HepG2 (cell line): ENCODE data around the gene CD69. TPM values are rescaled to one million over a fixed set of nuclear protein-coding genes. Genes with fewer than 3 reads are reported as not detected.
"Not testable (repeated sequence)": the region's sequence is repeated elsewhere in the genome, so short reads cannot be mapped to it uniquely, and the experiment has no call there.

Source experiments
- ATAC-seq: fragments of 200-7000 bp; cut with Tn5 transposase; 3 replicates; pipeline ENCODE4 v1.9.1; 2020; ENCODE audit warnings: mild to moderate bottlenecking, moderate library complexity
- BruUV-seq: library from RNA; stranded (reverse); fragments of 400-500 nt; replicated peaks from 2 replicates; lab custom pipeline; 2021; lab: Mats Ljungman, UMichigan
- CTCF ChIA-PET: fragments of 300-600 bp; formaldehyde crosslinking; extraction: SDS; loops from one replicate; lab custom pipeline; 2021; ENCODE audit warnings: low total read pairs, inconsistent platforms, low intra/inter-chr PET ratio; lab: Yijun Ruan, JAX
- POLR2A ChIA-PET: fragments of 350-600 bp; sonication (Branson Sonifier 250); formaldehyde crosslinking; loops from one replicate; lab custom pipeline; 2020; ENCODE audit warnings: antibody characterized with exemption, inconsistent platforms; lab: Yijun Ruan, JAX
- DNase-seq: peaks from one replicate; pipeline ENCODE4 v3.0.0-alpha.2; 2015; ENCODE audit warnings: low spot score
- FAIRE-seq: peaks from 3 replicates; lab custom pipeline; 2011; peaks lifted over from hg19 to GRCh38; lab: Jason Lieb, UNC
- H2AFZ ChIP-seq: one replicate; pipeline ENCODE4 v1.6.1; 2011; ENCODE audit warnings: low read length, inconsistent platforms
- H3K27ac ChIP-seq: fragments of 300-600 bp; 3 replicates; pipeline ENCODE4 v1.8.0; 2011; ENCODE audit warnings: mixed run types, mild to moderate bottlenecking, mixed read lengths, low read length, inconsistent platforms; ENCODE audit not compliant: insufficient read depth; ENCODE audit errors: extremely low read length
- H3K27me3 ChIP-seq, 2 experiments: fragments of 200-600 bp in 1 of 2; 2 replicates in 1 of 2; 3 replicates in 1 of 2; pipeline versions ENCODE4 v1.6.0 to v1.8.0; 2011; ENCODE audit warnings: low read length in 2 of 2, mild to moderate bottlenecking in 2 of 2, moderate library complexity in 2 of 2, inconsistent platforms in 1 of 2; ENCODE audit not compliant: insufficient read depth in 2 of 2, control insufficient read depth in 1 of 2
- H3K36me3 ChIP-seq, 2 experiments: fragments of 200-600 bp in 1 of 2; replicated peaks in 1 of 2; 2 replicates in 1 of 2; 3 replicates in 1 of 2; pipeline versions ENCODE4 v1.5.1 to v1.8.0; 2011; ENCODE audit warnings: low read length in 2 of 2, inconsistent platforms in 1 of 2; ENCODE audit not compliant: insufficient read depth in 2 of 2, control insufficient read depth in 1 of 2
- H3K4me1 ChIP-seq: 2 replicates; pipeline ENCODE4 v1.5.1; 2012; ENCODE audit warnings: low read length, inconsistent platforms; ENCODE audit not compliant: insufficient read depth
- H3K4me2 ChIP-seq: 2 replicates; pipeline ENCODE4 v1.6.0; 2011; ENCODE audit warnings: low read depth, low read length, inconsistent platforms
- H3K4me3 ChIP-seq, 3 experiments: fragments of 200-600 bp in 1 of 3; sonication (generic), shearing (Covaris generic) in 1 of 3; replicated peaks in 1 of 3; 2 replicates each; pipeline ENCODE4 v1.5.1; 2011 to 2016; ENCODE audit warnings: low read length in 3 of 3, inconsistent platforms in 2 of 3, low read depth in 2 of 3, mild to moderate bottlenecking in 2 of 3, control low read depth in 1 of 3, mixed read lengths in 1 of 3; ENCODE audit not compliant: insufficient read depth in 1 of 3
- H3K79me2 ChIP-seq: one replicate; pipeline ENCODE4 v1.6.1; 2011; ENCODE audit warnings: low read length, inconsistent platforms; ENCODE audit not compliant: insufficient read depth
- H3K9ac ChIP-seq: 2 replicates; pipeline ENCODE4 v1.6.0; 2011; ENCODE audit warnings: mild to moderate bottlenecking, low read depth, low read length, inconsistent platforms; ENCODE audit not compliant: insufficient read depth
- H3K9me3 ChIP-seq: 2 replicates; pipeline ENCODE4 v1.5.1; 2012; ENCODE audit warnings: mild to moderate bottlenecking, low read length
- H4K20me1 ChIP-seq: 2 replicates; pipeline ENCODE4 v1.6.0; 2011; ENCODE audit warnings: inconsistent platforms, mild to moderate bottlenecking, low read length, moderate library complexity; ENCODE audit not compliant: insufficient read depth
- FLYWCH1 ChIP-seq: sonication (generic); formaldehyde crosslinking; IDR thresholded peaks from 2 replicates; pipeline ENCODE4 v1.8.1; 2023; ENCODE audit warnings: mild to moderate bottlenecking, missing genetic modification reagents
- KLF11 ChIP-seq: IDR thresholded peaks from 2 replicates; pipeline ENCODE4 v1.6.1; 2016; ENCODE audit warnings: missing compliant biosample characterization
- NFIC ChIP-seq: IDR thresholded peaks from 2 replicates; pipeline ENCODE4 v1.6.1; 2012; ENCODE audit warnings: mild to moderate bottlenecking, low read length, inconsistent platforms
- POLR2A ChIP-seq, 2 experiments: IDR thresholded peaks; 2 replicates each; pipeline ENCODE4 v1.6.1; 2011; ENCODE audit warnings: low read depth in 2 of 2, low read length in 2 of 2, mild to moderate bottlenecking in 1 of 2, moderate library complexity in 1 of 2; ENCODE audit not compliant: insufficient read depth in 1 of 2
- TEAD3 ChIP-seq: optimal IDR thresholded peaks from 2 replicates; pipeline ENCODE3; 2016; ENCODE audit warnings: borderline replicate concordance
- ZBTB38 ChIP-seq: sonication (generic); formaldehyde crosslinking; IDR thresholded peaks from 2 replicates; pipeline ENCODE4 v1.5.1; 2020; ENCODE audit warnings: mild to moderate bottlenecking, missing genetic modification reagents
- ZBTB8A ChIP-seq: sonication (generic); formaldehyde crosslinking; IDR thresholded peaks from 2 replicates; pipeline ENCODE4 v1.4.0; 2020; ENCODE audit warnings: mild to moderate bottlenecking, low read depth, missing genetic modification reagents, borderline replicate concordance
- WGBS: methylation state at CpG from one replicate; pipeline ENCODE4 v1.1.6; 2017; ENCODE audit warnings: low lambda C conversion rate; 5-methylcytosine and 5-hydroxymethylcytosine counted together
- in situ Hi-C: cut with HindIII; loops from 2 replicates; pipeline ENCODE4 v1.10.0; 2017; ENCODE audit warnings: low pct_unique_long_range_greater_than_20kb; ENCODE audit not compliant: extremely low pct_ligation_motif_present
- intact Hi-C: fragments of 100-400 bp; cut with micrococcal nuclease; formaldehyde crosslinking; loops from one replicate; pipeline ENCODE4 v1.10.0; 2022; ENCODE audit not compliant: unreplicated experiment
- polyA plus RNA-seq, 8 experiments: library from polyadenylated mRNA; depleted of rRNA in 3 of 8; stranded (reverse) in 7 of 8; unstranded in 1 of 8; fragments of >200 nt; fragmentation: Illumina TruSeq in 4 of 8; extraction: Trizol in 4 of 8; gene quantifications; 2 replicates each; pipeline versions ENCODE4 v1.2.1 to v1.2.3, GENCODE V29; 2011 to 2016; ENCODE audit warnings: low read depth in 4 of 8, missing spikeins in 1 of 8, mixed read lengths in 1 of 8; ENCODE audit not compliant: insufficient read depth in 1 of 8
- total RNA-seq, 5 experiments: library from RNA; depleted of rRNA; stranded (reverse); fragments of >200 nt; fragmentation: Illumina TruSeq; extraction: Trizol; gene quantifications; 2 replicates each; pipeline ENCODE4 v1.2.3, GENCODE V29; 2016; ENCODE audit warnings: low read depth in 1 of 5
- TF ChIP-seq, protein P1 (sequence below): sonication (generic); formaldehyde crosslinking; IDR thresholded peaks from 2 replicates; pipeline ENCODE4 v1.5.0; 2020; ENCODE audit warnings: missing genetic modification reagents, mild to moderate bottlenecking, borderline replicate concordance
- TF ChIP-seq, protein P2 (sequence below): sonication (generic); formaldehyde crosslinking; IDR thresholded peaks from 2 replicates; pipeline ENCODE4 v1.4.0; 2020; ENCODE audit warnings: missing genetic modification reagents

Gene CD69
- total and polyA plus RNA-seq, 2 of the 13 experiments (the other 11 are each of a cell fraction or from before 2014, with no cell fraction given): not detected

DNA sequence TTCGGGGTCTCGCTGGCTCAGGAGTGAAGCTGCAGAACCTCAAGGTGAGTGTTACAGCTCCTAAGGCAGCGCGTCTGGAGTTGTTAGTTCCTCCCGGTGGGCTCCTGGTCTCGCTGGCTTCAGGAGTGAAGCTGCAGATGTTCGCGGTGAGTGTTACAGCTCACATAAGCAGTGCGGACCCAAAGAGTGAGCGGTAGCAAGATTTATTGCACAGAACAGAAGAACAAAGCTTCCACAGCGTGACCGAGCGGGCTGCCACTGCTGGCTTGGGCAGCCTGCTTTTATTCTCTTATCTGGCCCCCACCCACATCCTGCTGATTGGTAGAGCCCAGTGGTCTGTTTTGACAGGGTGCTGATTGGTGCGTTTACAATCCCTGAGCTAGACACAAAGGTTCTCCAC, 21.8 kb downstream of the CD69 start:
- not testable (repeated sequence) for BruUV-seq
- H3K4me2 ChIP-seq: peak overlapping the region; percentile 27; the same call in 1 of the 2 replicates

DNA sequence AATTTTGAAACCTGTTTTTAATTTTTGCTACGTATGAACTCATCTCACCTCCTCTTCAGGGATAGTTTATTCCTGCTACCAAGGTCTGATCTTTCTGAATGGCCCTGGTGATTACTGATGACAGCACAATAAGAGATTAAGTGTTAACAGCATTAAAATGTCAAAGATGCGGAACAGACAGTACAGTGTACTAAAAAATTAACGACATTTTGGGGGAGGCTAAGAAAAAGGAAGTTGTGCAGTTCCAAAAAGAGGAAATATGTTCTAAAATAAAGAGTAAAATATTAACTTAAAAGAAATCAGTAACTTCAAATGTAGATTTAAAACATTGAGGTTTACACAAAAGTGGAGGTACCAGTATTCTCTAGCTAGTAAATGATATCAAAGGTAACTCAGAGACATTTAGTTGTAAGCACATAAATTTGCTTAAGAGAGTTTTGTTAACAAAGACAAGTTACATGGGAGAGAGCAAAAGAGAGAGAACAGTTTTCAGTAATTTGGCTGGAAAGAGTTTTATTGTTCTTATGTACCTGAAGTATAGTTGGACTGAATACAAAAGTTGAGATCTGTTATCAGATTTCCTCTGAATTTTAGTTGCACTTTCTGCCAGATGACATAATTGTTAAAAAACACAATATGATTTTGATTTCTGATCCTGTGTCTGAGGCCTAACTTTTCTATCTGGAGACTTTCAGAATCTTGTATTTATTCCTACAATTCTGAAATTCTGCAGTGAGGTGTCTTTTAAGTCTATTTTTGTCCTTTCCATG, 23.6 kb downstream of the CD69 start:
- no peak for ATAC-seq
- no peaks in the 10 kb centered on the region for H3K79me2 ChIP-seq
- H3K4me2 ChIP-seq: no peak overlapping the region
- WGBS: 23% methylated on average over 3 of the region's 3 CpGs
- H3K9ac ChIP-seq: no peak overlapping the region
- FAIRE-seq: no peak
- no peaks in the 10 kb centered on the region for H3K9me3 ChIP-seq
- H3K27me3 ChIP-seq: peaks cover 0 to 8% of the 10 kb centered on the region in 2 experiments; a peak in 1 of 5 replicates
- no peaks in the 10 kb centered on the region for H3K4me1 ChIP-seq
- no peaks in the 10 kb centered on the region for H3K36me3 ChIP-seq
- TF ChIP-seq FLYWCH1 (CRISPR knock-in tag) (no peak), KLF11 (no peak), ZBTB8A (CRISPR knock-in tag) (no peak), NFIC (no peak), TEAD3 (no peak)
- TF ChIP-seq, protein P1, sequence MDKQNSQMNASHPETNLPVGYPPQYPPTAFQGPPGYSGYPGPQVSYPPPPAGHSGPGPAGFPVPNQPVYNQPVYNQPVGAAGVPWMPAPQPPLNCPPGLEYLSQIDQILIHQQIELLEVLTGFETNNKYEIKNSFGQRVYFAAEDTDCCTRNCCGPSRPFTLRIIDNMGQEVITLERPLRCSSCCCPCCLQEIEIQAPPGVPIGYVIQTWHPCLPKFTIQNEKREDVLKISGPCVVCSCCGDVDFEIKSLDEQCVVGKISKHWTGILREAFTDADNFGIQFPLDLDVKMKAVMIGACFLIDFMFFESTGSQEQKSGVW (CRISPR knock-in tag): no peak
- TF ChIP-seq, all 625 proteins: peak for 0
- BruUV-seq: no TSS peak
- Histone ChIP-seq H3K4me3 (no peak overlapping the region), H3K27ac (no peak overlapping the region), H4K20me1 (no peaks in the 10 kb centered on the region), H2AFZ (no peak overlapping the region)
- in situ Hi-C loops: no loop called here
- no peak for DNase-seq
- ChIA-PET CTCF (no interaction called here), POLR2A (no interaction called here)
- intact Hi-C loops: no loop called here

More for the DNA sequence above, 21.8 kb downstream of the CD69 start:
- CTCF ChIA-PET, in situ Hi-C loops, H2AFZ ChIP-seq, ATAC-seq, POLR2A ChIA-PET, H3K9ac ChIP-seq, H3K79me2 ChIP-seq, DNase-seq, H3K9me3 ChIP-seq, H3K27ac ChIP-seq, intact Hi-C loops, H4K20me1 ChIP-seq, H3K4me1 ChIP-seq, FAIRE-seq, H3K36me3 ChIP-seq, H3K4me3 ChIP-seq: not testable (repeated sequence)
- TF ChIP-seq POLR2A (IDR thresholded peaks at IDR 0.05; ENCODE audit: insufficient read depth in 1 of 2, low read depth in 2 of 2, low read length in 2 of 2) (peak in 1 of 2 experiments; percentile 33; a peak in 1 of 4 replicates), ZBTB38 (CRISPR knock-in tag) (0 out of 2 replicates have a peak, but pooled peaks have one; percentile 27)
- TF ChIP-seq, protein P2, sequence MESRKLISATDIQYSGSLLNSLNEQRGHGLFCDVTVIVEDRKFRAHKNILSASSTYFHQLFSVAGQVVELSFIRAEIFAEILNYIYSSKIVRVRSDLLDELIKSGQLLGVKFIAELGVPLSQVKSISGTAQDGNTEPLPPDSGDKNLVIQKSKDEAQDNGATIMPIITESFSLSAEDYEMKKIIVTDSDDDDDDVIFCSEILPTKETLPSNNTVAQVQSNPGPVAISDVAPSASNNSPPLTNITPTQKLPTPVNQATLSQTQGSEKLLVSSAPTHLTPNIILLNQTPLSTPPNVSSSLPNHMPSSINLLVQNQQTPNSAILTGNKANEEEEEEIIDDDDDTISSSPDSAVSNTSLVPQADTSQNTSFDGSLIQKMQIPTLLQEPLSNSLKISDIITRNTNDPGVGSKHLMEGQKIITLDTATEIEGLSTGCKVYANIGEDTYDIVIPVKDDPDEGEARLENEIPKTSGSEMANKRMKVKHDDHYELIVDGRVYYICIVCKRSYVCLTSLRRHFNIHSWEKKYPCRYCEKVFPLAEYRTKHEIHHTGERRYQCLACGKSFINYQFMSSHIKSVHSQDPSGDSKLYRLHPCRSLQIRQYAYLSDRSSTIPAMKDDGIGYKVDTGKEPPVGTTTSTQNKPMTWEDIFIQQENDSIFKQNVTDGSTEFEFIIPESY (CRISPR knock-in tag): peak; percentile 12; the same call in 1 of the 2 replicates
- peaks cover 0 to 10% of the 10 kb centered on the region in 2 experiments; a peak in 1 of 5 replicates for H3K27me3 ChIP-seq
- WGBS: 80% methylated on average over 14 of the region's 14 CpGs
